MM.1S (cell line): ENCODE results near the gene MYRIP.

ENCODE experiments used
- CTCF ChIP-seq: fragments of 300-600 bp; sonication (generic); IDR thresholded peaks from 2 replicates; pipeline ENCODE4 v1.5.1; 2016; ENCODE audit warnings: antibody characterized with exemption, low read length, mixed read lengths
- EZH2 ChIP-seq: fragments of 300-600 bp; sonication (generic); optimal IDR thresholded peaks from 2 replicates; pipeline ENCODE3; 2017; ENCODE audit warnings: low read depth, mild to moderate bottlenecking, antibody characterized with exemption, low read length, mixed read lengths
- EZH2phosphoT487 ChIP-seq: fragments of 300-600 bp; sonication (generic); IDR thresholded peaks from 2 replicates; pipeline ENCODE4 v1.6.1; 2018; ENCODE audit warnings: antibody characterized with exemption, low read length

GRCh38 chr3:39763390-39763789, 46.0 kb upstream of the MYRIP start:
- TF ChIP-seq CTCF (no peak), EZH2 (no peak), EZH2phosphoT487 (no peak)
